GM18507 (cell line): Measurements from ENCODE around the gene SLC39A12.

ENCODE experiments used
- DNase-seq: peaks from one replicate; pipeline ENCODE4 v3.0.0; 2011; ENCODE audit warnings: low read depth; ENCODE audit not compliant: insufficient read length; ENCODE audit errors: extremely low spot score
- FAIRE-seq: peaks from 2 replicates; lab custom pipeline; 2011; peaks lifted over from hg19 to GRCh38; lab: Jason Lieb, UNC

The SLC39A12 gene

DNA sequence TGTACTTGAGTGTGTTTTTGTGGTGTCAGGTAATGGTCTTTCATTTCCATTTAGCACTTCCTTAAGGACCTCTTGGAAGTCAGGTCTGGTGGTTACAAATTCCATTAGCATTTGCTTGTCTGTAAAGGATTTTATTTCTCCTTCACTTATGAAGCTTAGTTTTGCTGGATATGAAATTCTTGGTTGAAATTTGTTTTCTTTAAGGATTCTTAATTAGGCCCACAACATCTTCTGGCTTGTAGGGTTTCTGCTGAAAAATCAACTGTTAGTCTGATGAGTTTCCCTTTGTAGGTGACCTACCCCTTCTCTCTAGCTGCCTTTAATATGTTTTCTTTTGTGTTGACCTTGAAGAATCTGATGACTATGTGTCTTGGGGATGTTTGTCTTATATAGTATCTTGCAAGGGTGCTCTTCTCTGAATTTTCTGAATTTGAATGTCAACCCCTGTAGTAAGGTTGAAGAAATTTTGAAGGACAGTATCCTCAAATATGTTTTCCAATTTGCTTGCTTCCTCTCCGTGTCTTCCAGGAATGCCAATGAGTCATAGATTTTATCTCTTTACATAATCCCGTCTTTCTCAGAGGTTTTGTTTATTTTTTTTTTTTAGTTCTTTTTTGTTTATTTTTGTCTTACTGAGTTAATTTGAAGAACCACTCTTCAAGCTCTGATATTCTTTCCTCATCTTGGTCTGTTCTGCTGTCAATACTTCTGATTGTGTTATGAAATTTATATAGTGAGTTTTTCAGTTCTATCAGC, 70.2 kb downstream of the SLC39A12 start:
- DNase-seq: no peak
- FAIRE-seq: no peak

GRCh38 chr10:18043148-18044006, 91.7 kb downstream of the SLC39A12 start:
- FAIRE-seq: no peak
- DNase-seq: no peak

GRCh38 chr10:18044976-18045720, 93.4 kb downstream of the SLC39A12 start:
- DNase-seq: no peak
- FAIRE-seq: no peak

GRCh38 chr10:18056583-18056982, 104.9 kb downstream of the SLC39A12 start:
- FAIRE-seq: no peak
- no peak for DNase-seq

DNA sequence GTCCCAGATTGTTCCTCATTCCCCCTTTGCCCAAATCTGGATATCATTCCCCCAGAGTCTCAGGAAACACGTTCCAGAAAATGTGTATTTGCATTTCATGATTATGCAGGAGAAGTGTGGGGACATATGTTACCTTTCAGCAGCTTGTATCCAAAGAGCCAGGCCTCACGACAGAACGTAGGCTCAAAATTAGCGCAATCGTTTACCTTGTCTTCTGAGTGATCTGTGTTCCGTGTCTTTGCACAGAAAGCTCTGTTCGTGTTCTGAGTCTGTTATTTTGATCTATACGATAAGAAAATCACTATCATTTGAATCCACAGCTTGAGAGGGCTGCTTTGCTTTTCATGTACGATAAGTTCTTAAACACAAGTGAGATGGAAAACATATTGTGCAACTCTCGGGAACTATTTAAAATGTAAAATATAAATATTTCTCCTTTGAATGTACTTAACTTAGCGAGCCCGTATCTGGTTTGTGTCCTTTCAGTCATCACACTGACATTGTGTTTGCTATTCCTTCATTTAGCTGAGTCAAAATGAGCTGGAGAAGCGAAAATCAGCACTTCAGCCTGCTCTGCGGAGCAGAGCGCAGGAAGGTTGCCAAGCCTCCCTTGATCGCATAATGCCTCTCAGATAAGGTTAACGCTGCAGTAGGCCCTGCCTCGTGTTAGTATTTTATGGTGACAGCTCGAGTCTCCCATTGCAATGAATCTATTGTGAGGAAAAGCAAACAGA, 108.3 kb downstream of the SLC39A12 start:
- DNase-seq (no peak), FAIRE-seq (no peak)

GRCh38 chr10:18066947-18067346, 115.2 kb downstream of the SLC39A12 start:
- FAIRE-seq (no peak), DNase-seq (no peak)

DNA sequence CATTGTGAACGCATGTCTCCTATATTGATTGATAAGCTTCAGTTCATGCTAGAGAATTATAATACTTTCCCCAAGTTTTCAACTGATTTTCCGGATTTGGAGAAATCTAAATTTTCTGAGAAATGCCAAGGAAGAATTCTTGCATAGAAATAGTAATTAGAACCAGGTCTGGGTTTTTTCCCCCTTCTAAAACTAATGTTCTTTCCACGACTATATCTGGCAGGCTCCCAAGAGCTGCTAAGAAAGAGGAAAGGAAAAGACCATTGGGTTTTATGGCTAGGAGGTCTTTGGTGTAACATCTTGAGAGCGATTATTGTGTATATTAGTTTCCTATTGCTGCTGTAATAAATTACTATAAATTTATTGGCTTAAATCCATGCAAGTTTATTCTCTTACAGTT, 116.7 kb downstream of the SLC39A12 start:
- no peak for FAIRE-seq
- no peak for DNase-seq

- FAIRE-seq: no peak
- no peak for DNase-seq
Measured at GRCh38 chr10:18071591-18071990, 119.9 kb downstream of the SLC39A12 start.

- FAIRE-seq (no peak), DNase-seq (no peak)
Measured at GRCh38 chr10:18073314-18073713, 121.6 kb downstream of the SLC39A12 start.

GRCh38 chr10:18075881-18076280, 124.2 kb downstream of the SLC39A12 start:
- DNase-seq (no peak), FAIRE-seq (no peak)

GRCh38 chr10:18079665-18080295, 128.1 kb downstream of the SLC39A12 start:
- FAIRE-seq (no peak), DNase-seq (no peak)

DNA sequence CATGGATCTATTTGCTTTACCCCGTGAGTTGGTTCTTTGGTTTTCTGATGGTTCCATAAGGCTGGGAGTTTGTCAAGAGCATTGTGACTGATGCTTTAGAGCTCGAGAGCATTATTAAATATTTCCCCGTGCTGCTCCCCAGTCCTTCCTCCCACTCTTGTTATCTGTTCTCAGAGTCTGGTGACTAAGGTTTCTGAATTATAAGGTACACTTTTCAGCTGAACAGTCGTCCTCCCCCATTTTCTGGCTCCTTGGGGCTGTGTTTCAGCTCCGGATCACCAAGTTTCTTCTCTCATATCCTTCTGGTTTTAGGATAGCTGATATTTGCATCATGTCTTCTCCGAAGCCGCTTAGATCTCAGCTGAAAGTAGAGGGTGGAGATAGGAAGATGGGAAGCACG, 130.7 kb downstream of the SLC39A12 start:
- FAIRE-seq: no peak
- no peak for DNase-seq

- no peak for DNase-seq
- FAIRE-seq: no peak
Measured at GRCh38 chr10:18085855-18086254, 134.1 kb downstream of the SLC39A12 start.

GRCh38 chr10:18086746-18087145, 135.0 kb downstream of the SLC39A12 start:
- FAIRE-seq: no peak
- DNase-seq: no peak

- DNase-seq (no peak), FAIRE-seq (no peak)
Measured at GRCh38 chr10:18087355-18087754, 135.6 kb downstream of the SLC39A12 start.
